Esophagus squamous epithelium (tissue), 5 donors: ENCODE measurements around the gene CRB2. TPM values are rescaled to one million over a fixed set of nuclear protein-coding genes. Genes with fewer than 3 reads are reported as not detected.

Experiments used
- DNase-seq: peaks from one replicate; lab custom pipeline; 2025; lab: John Stamatoyannopoulos, UW
- H3K27ac ChIP-seq, 4 donors: fragments of 200-600 bp; sonication (generic); one replicate each; pipeline ENCODE4 v1.5.1; 2016 to 2019; ENCODE audit warnings: mild to moderate bottlenecking in 1 of 4
- H3K27me3 ChIP-seq, 4 donors: fragments of 200-600 bp; sonication (generic); 1 replicate in 3 of 4; 2 replicates in 1 of 4; pipeline versions ENCODE4 v1.5.1 to v1.6.0; 2017 to 2021; ENCODE audit warnings: antibody characterized with exemption in 1 of 4
- H3K36me3 ChIP-seq, 3 donors: fragments of 200-600 bp; sonication (generic); one replicate each; pipeline ENCODE4 v1.5.1; 2016 to 2019
- H3K4me1 ChIP-seq, 3 donors: fragments of 200-600 bp; sonication (generic); one replicate each; pipeline ENCODE4 v1.5.1; 2017 to 2019
- H3K4me3 ChIP-seq, 4 donors: fragments of 200-600 bp; sonication (generic); 1 replicate in 3 of 4; 2 replicates in 1 of 4; pipeline ENCODE4 v1.5.1; 2016 to 2019; ENCODE audit warnings: mild to moderate bottlenecking in 2 of 4, moderate library complexity in 1 of 4
- H3K9me3 ChIP-seq, 3 donors: fragments of 200-600 bp; sonication (generic); one replicate each; pipeline ENCODE4 v1.5.1; 2016 to 2019
- POLR2A ChIP-seq, 4 donors: fragments of 450-650 bp; IDR thresholded peaks; one replicate each; pipeline ENCODE4 v1.6.1; 2017; ENCODE audit warnings: antibody characterized with exemption in 4 of 4, mild to moderate bottlenecking in 4 of 4, moderate library complexity in 3 of 4
- WGBS, 2 donors: methylation state at CpG; one replicate each; pipeline ENCODE4 v1.1.5; 2018; 5-methylcytosine and 5-hydroxymethylcytosine counted together
- intact Hi-C: fragments of 100-400 bp; cut with DNase I; formaldehyde crosslinking; loops from one replicate; pipeline ENCODE4 v1.15.0; 2022
- total RNA-seq, 4 donors: library from RNA; depleted of rRNA; stranded (reverse); fragments of >200 nt; gene quantifications; one replicate each; pipeline ENCODE4 v1.1.0, GENCODE V29; 2016
- TF ChIP-seq, protein P1 (sequence below), 6 experiments: fragments of 450-650 bp in 4 of 6; fragments of 200-600 bp in 2 of 6; sonication (generic) in 2 of 6; IDR thresholded peaks; one replicate each; pipeline ENCODE4 v1.5.1; 2016 to 2019; ENCODE audit warnings: antibody characterized with exemption in 6 of 6, mild to moderate bottlenecking in 4 of 6, moderate library complexity in 4 of 6
- donor health status: DM: yes; HTN: yes; CAD: no.

CRB2 gene
- total RNA-seq, 4 donors from 2014 or later: not detected

DNA sequence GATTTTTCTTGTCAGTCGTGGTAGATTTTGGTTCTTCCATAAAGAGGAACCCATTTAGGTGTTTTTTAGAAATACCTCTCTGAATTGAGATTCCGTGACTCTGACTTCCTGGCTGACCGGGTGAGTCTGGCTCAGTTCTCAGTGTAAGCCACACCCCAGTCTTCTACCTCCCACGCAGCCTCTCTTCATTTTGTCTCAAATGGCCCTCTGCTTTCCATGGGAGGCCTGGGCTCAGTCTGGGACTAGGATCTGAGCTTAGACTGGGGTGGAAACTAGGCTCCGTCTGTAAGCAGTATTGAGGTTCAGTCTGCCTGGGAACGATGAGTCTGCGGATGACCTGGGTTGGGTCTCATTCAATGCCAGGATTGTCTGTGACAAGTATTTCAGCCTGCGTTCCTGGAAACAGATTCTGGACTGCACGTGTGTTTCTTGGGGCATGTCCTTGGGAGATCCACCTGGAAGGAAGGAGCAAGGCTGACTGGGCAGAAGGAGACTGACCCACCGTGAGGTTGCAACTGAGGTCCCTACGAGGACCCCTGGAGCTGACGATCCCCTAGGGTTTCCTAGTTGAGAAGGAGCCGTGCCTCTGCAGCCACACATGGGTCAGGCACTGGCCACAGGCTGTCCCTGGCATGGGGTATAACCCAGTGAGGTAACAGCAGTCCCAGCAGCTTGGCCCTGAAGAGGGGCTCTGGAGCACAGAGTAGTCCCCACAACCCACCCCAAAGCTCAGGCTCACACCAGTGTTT lies 12.4 kb upstream of the CRB2 start:
- Histone ChIP-seq H3K4me3 (no peak overlapping the region), H3K27me3 (peaks cover 0 to 8% (median 0%) of the 10 kb centered on the region in 4 donors), H3K27ac (peak overlapping the region; percentile 12 to 85 (median 72)), H3K4me1 (peaks cover 27 to 66% (median 29%) of the 10 kb centered on the region in 3 donors), H3K36me3 (no peaks in the 10 kb centered on the region), H3K9me3 (no peaks in the 10 kb centered on the region)
- DNase-seq: no peak
- no peak for TF ChIP-seq POLR2A (IDR thresholded peaks at IDR 0.05)
- TF ChIP-seq, protein P1, sequence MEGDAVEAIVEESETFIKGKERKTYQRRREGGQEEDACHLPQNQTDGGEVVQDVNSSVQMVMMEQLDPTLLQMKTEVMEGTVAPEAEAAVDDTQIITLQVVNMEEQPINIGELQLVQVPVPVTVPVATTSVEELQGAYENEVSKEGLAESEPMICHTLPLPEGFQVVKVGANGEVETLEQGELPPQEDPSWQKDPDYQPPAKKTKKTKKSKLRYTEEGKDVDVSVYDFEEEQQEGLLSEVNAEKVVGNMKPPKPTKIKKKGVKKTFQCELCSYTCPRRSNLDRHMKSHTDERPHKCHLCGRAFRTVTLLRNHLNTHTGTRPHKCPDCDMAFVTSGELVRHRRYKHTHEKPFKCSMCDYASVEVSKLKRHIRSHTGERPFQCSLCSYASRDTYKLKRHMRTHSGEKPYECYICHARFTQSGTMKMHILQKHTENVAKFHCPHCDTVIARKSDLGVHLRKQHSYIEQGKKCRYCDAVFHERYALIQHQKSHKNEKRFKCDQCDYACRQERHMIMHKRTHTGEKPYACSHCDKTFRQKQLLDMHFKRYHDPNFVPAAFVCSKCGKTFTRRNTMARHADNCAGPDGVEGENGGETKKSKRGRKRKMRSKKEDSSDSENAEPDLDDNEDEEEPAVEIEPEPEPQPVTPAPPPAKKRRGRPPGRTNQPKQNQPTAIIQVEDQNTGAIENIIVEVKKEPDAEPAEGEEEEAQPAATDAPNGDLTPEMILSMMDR (IDR thresholded peaks at IDR 0.05): no peak
- intact Hi-C loops: no loop called here
- WGBS, 2 donors: 39 to 42% methylated on average over 7 to 9 of the region's 13 CpGs

DNA sequence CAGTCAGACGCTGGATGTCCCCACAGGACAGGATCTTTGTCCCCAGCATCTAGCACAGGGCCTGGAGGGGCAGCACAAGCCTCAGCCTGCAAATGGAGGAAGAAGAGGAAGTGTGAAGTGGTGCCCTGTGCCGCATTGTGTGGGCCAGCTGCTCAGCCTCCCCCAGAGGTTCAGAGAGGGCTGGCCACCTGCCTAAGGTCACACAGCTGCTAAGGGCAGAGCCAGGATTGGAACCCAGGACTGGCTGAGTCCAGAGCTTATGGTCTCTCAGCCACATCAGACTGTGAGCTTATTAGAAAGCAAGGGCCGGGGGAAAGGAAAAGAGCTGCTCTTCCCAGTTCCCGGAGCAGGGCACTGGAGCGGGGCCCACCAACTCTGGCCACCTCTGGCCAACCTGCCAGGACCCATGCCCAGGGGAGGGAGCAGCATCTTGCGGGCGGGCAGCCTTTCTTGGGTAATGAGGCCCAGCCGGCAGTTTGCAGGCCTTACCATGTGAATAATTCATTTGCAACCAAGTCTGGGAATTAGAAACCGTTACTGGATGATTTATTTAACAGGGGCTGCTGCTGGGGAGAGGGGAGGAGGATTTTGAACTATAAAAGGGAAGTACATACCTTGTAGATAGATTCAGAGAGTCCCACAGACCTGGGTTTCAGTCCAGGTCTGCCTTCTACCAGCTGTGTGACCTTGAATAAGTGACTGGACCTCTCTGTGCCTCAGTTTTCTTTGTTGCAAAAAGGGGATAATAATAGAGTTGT lies 11.6 kb upstream of the CRB2 start:
- peaks cover 27 to 61% (median 29%) of the 10 kb centered on the region in 3 donors for H3K4me1 ChIP-seq
- peaks cover 0 to 15% (median 0%) of the 10 kb centered on the region in 4 donors for H3K27me3 ChIP-seq
- TF ChIP-seq, protein P1 (IDR thresholded peaks at IDR 0.05): no peak
- no peak for TF ChIP-seq POLR2A (IDR thresholded peaks at IDR 0.05)
- intact Hi-C loops: no loop called here
- no peak for DNase-seq
- no peaks in the 10 kb centered on the region for H3K36me3 ChIP-seq
- no peak overlapping the region for H3K4me3 ChIP-seq
- H3K27ac ChIP-seq: peak overlapping the region; percentile 12 to 85 (median 72)
- 78 to 93% methylated on average over 2 to 5 of the region's 9 CpGs for WGBS, 2 donors
- no peaks in the 10 kb centered on the region for H3K9me3 ChIP-seq

DNA sequence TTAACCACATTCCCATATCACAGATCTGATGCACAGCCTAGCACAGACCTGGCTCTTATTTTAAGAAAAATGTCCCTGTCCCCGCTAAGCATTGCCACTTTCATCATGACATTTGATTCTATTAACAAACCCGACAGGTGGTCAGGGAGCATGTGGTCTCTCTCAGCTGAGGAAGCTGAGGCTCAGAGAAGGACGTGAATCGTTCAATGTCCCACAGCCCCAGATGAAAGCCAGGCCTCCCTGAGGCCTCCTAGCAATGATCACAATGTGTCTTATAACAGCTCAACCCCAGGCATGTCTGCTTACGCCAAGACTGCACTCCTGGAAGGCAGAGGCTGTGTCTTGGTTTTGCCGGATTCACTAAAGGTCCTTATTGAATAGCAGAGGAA lies 10.4 kb upstream of the CRB2 start:
- no peaks in the 10 kb centered on the region for H3K36me3 ChIP-seq
- TF ChIP-seq, protein P1 (IDR thresholded peaks at IDR 0.05): no peak
- no peak for TF ChIP-seq POLR2A (IDR thresholded peaks at IDR 0.05)
- peak overlapping the region; percentile 50 to 85 (median 72) for H3K27ac ChIP-seq
- no peak overlapping the region for H3K4me3 ChIP-seq
- no peak for DNase-seq
- H3K9me3 ChIP-seq: no peaks in the 10 kb centered on the region
- intact Hi-C loops: no loop called here
- WGBS, 2 donors: 19 to 20% methylated on average over 3 to 5 of the region's 6 CpGs
- H3K27me3 ChIP-seq: peaks cover 0 to 27% (median 0%) of the 10 kb centered on the region in 4 donors
- H3K4me1 ChIP-seq: peaks cover 18 to 58% (median 24%) of the 10 kb centered on the region in 3 donors

DNA sequence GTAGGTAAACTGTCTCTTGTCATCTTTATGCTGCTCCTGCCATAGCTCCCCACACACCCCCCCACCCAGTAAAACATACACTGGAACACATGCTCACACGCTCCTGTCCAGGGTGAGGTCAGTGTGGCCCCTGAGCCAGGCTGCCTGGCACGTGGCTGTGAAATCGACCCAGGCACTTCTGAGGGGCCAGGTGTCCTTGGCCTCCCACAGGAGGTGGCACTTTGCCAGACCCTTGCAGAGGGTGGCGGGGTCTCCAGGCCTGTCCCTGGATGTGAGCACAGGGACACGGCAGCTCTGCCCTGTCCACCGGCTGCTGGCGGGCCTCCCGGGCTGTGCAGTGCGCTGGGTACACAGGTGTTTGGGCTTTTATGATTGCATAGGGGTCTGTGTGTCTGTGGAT lies 10.0 kb upstream of the CRB2 start:
- Histone ChIP-seq H3K27me3 (peaks cover 0 to 31% (median 0%) of the 10 kb centered on the region in 4 donors), H3K9me3 (no peaks in the 10 kb centered on the region), H3K4me1 (peaks cover 18 to 55% (median 24%) of the 10 kb centered on the region in 3 donors), H3K27ac (peak overlapping the region; percentile 50 to 85 (median 72)), H3K36me3 (no peaks in the 10 kb centered on the region), H3K4me3 (no peak overlapping the region)
- DNase-seq: no peak
- WGBS, 2 donors: 30 to 68% methylated on average over 3 to 8 of the region's 9 CpGs
- intact Hi-C loops: no loop called here
- TF ChIP-seq POLR2A (IDR thresholded peaks at IDR 0.05): no peak
- TF ChIP-seq, protein P1 (IDR thresholded peaks at IDR 0.05): no peak

DNA sequence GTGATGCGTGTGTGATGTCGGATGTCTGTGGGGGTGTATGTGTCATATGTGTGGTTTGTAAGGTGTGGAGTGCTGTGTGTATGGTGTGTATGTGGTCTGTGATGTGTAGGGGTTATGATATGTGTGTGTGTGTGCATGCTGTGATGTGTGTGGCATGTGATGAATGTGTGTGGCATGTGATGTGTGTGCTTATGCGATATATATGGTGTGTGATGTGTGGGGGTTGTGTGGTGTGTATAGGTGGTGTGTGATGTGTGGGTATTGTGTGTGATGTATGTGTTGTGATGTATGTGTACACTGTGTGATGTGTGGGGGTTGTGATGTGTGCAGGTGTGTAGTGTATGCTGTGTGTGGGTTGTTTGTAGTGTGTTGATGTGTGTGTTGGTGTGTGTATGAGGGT lies 9.2 kb upstream of the CRB2 start:
- intact Hi-C loops: no loop called here
- DNase-seq: no peak
- Histone ChIP-seq H3K4me3 (no peak overlapping the region), H3K27me3 (peaks cover 0 to 35% (median 0%) of the 10 kb centered on the region in 4 donors), H3K9me3 (no peaks in the 10 kb centered on the region), H3K36me3 (no peaks in the 10 kb centered on the region), H3K27ac (no peak overlapping the region), H3K4me1 (peaks cover 18 to 57% (median 24%) of the 10 kb centered on the region in 3 donors)
- 96 to 100% methylated on average over 3 of the region's 3 CpGs for WGBS, 2 donors
- TF ChIP-seq, protein P1 (IDR thresholded peaks at IDR 0.05): no peak
- no peak for TF ChIP-seq POLR2A (IDR thresholded peaks at IDR 0.05)
